Spleen (tissue), 11 donors: ENCODE results near the gene KRTAP6-1. TPM values are rescaled to one million over a fixed set of nuclear protein-coding genes. Genes with fewer than 3 reads are reported as not detected.

Source experiments
- DNase-seq: peaks from one replicate; pipeline ENCODE4 v3.0.0-alpha.2; 2020
- H3K27ac ChIP-seq, 8 donors: fragments of 200-600 bp; sonication (generic) in 7 of 8; 1 replicate in 4 of 8; 2 replicates in 4 of 8; pipeline versions ENCODE4 v1.5.0 to v1.8.0; 2016 to 2021; ENCODE audit warnings: inconsistent platforms in 4 of 8, mild to moderate bottlenecking in 4 of 8, moderate library complexity in 1 of 8
- H3K27me3 ChIP-seq, 7 donors: fragments of 200-600 bp; sonication (generic) in 6 of 7; replicated peaks in 1 of 7; 1 replicate in 4 of 7; 2 replicates in 3 of 7; pipeline versions ENCODE4 v1.5.0 to v1.8.0; 2016 to 2021; ENCODE audit warnings: inconsistent platforms in 3 of 7, mild to moderate bottlenecking in 1 of 7
- H3K36me3 ChIP-seq, 6 donors: fragments of 200-600 bp; sonication (generic) in 5 of 6; 1 replicate in 4 of 6; 2 replicates in 2 of 6; pipeline versions ENCODE4 v1.5.0 to v1.8.0; 2016 to 2021; ENCODE audit warnings: inconsistent platforms in 2 of 6
- H3K4me1 ChIP-seq, 6 donors: fragments of 200-600 bp; sonication (generic) in 5 of 6; 1 replicate in 3 of 6; 2 replicates in 3 of 6; pipeline versions ENCODE4 v1.5.0 to v1.8.0; 2016 to 2021; ENCODE audit warnings: inconsistent platforms in 3 of 6
- H3K4me3 ChIP-seq, 8 donors: fragments of 200-600 bp; sonication (generic) in 7 of 8; 1 replicate in 4 of 8; 2 replicates in 4 of 8; pipeline versions ENCODE4 v1.5.0 to v1.8.0; 2016 to 2021; ENCODE audit warnings: inconsistent platforms in 4 of 8, mild to moderate bottlenecking in 4 of 8, moderate library complexity in 2 of 8
- H3K9me3 ChIP-seq, 8 donors: fragments of 200-600 bp; sonication (generic) in 7 of 8; 1 replicate in 4 of 8; 2 replicates in 4 of 8; pipeline versions ENCODE4 v1.5.0 to v1.8.0; 2016 to 2021; ENCODE audit warnings: inconsistent platforms in 4 of 8
- POLR2A ChIP-seq, 3 donors: fragments of 450-650 bp; IDR thresholded peaks; one replicate each; pipeline ENCODE4 v1.5.1; 2017; ENCODE audit warnings: antibody characterized with exemption in 3 of 3, mild to moderate bottlenecking in 1 of 3
- POLR2AphosphoS5 ChIP-seq, 3 donors: sonication (generic); formaldehyde crosslinking; IDR thresholded peaks; one replicate each; pipeline ENCODE4 v1.5.1; 2017; ENCODE audit warnings: antibody characterized with exemption in 3 of 3
- WGBS, 5 donors: extraction: QIAGEN DNeasy Blood & Tissue Kit in 3 of 5; methylation state at CpG; one replicate each; pipeline versions ENCODE4 v1.1.5 to v1.1.7; 2013 to 2018; 5-methylcytosine and 5-hydroxymethylcytosine counted together
- intact Hi-C: fragments of 100-400 bp; cut with DNase I; formaldehyde crosslinking; loops from one replicate; pipeline ENCODE4 v1.15.0; 2023; ENCODE audit warnings: low total_unique reads
- polyA plus RNA-seq, 3 donors: library from polyadenylated mRNA; stranded (reverse); fragments of 200-250 nt; gene quantifications; one replicate each; pipeline ENCODE4 v1.2.1, GENCODE V29; 2013
- total RNA-seq, 7 donors: library from RNA; depleted of rRNA in 3 of 7; stranded (reverse); fragments of >200 nt in 3 of 7; fragmentation: NEBNext Ultra II Directional in 4 of 7; extraction: Animal tissue kit (Norgen Biotek cat#: 25700) in 4 of 7; gene quantifications; one replicate each; pipeline versions ENCODE4 v1.1.0 to v1.2.1, GENCODE V29; 2016 to 2021
- TF ChIP-seq, protein P1 (sequence below), 11 experiments: fragments of 200-600 bp in 7 of 11; fragments of 450-650 bp in 4 of 11; sonication (generic) in 4 of 11; IDR thresholded peaks in 8 of 11; conservative IDR thresholded peaks in 3 of 11; 1 replicate in 7 of 11; 2 replicates in 4 of 11; pipeline versions ENCODE4 v1.4.0 to v1.8.0; 2016 to 2021; ENCODE audit warnings: antibody characterized with exemption in 11 of 11, inconsistent platforms in 4 of 11, mild to moderate bottlenecking in 1 of 11
- donor health status: healthy with polysubstance abuse.
- donor health status: DM: no; HTN: no; CAD: no; lungs with moderate emphysema.
- donor health status: DM: no; HTN: no; CAD: no.
- donor health status: Bipolar disorder and iron deficiency.
- donor health status: healthy.
- donor health status: DM: no; HTN: no; CAD: no.
- donor health status: DM: yes; HTN: yes; CAD: no.

KRTAP6-1 gene
- total and polyA plus RNA-seq, 10 donors: not detected

DNA sequence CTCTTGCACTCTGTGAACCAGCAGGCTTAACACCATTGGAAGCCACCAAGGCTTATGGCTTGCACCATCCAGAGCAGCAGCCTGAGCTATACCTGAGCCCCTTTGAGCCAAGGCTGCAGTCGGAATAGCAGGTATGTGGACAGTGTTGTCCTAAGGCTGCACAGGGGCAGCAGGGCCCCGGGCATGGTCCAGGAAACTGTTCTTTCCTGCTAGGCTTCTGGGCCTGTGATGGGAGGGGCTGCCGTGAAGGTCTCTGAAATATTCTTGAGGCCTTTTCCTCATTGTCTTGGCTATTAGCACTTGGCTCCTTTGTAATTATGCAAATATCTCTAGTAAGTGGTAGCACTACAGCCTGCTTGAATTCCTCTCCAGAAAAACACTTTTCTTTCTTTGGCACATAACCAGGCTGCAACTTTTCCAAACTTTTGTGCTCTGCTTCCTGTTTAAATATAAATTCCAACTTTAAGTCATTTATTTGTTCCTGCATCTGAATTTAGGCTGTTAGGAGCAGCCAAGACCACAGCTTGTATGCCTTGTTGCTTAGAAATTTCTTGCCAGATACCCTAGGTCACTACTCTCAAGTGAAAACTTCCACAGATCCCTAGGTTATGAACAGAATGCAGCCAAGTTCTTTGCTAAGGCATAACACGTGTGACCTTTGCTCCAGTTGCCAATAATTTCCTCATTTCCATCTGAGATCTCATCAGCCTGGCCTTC, 11.9 kb upstream of the KRTAP6-1 start:
- no peak for DNase-seq
- H3K27ac ChIP-seq: no peak overlapping the region
- H3K4me3 ChIP-seq: no peak overlapping the region
- intact Hi-C loops: no loop called here
- H3K9me3 ChIP-seq: peaks cover 0 to 36% (median 10%) of the 10 kb centered on the region in 8 donors
- no peaks in the 10 kb centered on the region for H3K36me3 ChIP-seq
- TF ChIP-seq POLR2AphosphoS5 (IDR thresholded peaks at IDR 0.05): no peak
- TF ChIP-seq, protein P1, sequence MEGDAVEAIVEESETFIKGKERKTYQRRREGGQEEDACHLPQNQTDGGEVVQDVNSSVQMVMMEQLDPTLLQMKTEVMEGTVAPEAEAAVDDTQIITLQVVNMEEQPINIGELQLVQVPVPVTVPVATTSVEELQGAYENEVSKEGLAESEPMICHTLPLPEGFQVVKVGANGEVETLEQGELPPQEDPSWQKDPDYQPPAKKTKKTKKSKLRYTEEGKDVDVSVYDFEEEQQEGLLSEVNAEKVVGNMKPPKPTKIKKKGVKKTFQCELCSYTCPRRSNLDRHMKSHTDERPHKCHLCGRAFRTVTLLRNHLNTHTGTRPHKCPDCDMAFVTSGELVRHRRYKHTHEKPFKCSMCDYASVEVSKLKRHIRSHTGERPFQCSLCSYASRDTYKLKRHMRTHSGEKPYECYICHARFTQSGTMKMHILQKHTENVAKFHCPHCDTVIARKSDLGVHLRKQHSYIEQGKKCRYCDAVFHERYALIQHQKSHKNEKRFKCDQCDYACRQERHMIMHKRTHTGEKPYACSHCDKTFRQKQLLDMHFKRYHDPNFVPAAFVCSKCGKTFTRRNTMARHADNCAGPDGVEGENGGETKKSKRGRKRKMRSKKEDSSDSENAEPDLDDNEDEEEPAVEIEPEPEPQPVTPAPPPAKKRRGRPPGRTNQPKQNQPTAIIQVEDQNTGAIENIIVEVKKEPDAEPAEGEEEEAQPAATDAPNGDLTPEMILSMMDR (IDR thresholded peaks at IDR 0.05 in 8 of 11, conservative IDR thresholded peaks at IDR 0.05 in 3 of 11): no peak
- no peak for TF ChIP-seq POLR2A (IDR thresholded peaks at IDR 0.05)
- H3K27me3 ChIP-seq: no peaks in the 10 kb centered on the region
- no peaks in the 10 kb centered on the region for H3K4me1 ChIP-seq
- WGBS, 5 donors: 42 to 77% (median 62%) methylated on average over 3 to 4 of the region's 4 CpGs

DNA sequence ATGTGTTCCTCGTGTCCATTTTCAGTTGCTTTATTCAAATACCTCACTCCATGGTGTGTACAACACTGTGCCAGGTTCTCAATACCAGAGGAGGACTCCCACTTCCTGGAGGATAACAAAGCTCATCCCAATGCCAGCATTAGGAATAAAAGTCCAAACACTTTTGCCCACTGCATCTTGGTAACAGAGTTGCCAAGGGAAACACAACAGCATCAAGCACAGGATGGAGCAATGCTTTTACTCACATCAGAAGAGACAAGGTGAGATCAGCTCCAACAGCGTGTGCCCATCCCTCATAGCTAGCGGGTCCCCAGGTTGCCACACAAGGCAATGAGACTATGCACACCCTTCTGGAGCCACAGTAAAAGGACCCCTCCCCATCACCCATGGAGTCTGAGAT, 9.6 kb upstream of the KRTAP6-1 start:
- H3K27me3 ChIP-seq: no peaks in the 10 kb centered on the region
- 73 to 93% (median 87%) methylated on average over 3 of the region's 3 CpGs for WGBS, 5 donors

DNA sequence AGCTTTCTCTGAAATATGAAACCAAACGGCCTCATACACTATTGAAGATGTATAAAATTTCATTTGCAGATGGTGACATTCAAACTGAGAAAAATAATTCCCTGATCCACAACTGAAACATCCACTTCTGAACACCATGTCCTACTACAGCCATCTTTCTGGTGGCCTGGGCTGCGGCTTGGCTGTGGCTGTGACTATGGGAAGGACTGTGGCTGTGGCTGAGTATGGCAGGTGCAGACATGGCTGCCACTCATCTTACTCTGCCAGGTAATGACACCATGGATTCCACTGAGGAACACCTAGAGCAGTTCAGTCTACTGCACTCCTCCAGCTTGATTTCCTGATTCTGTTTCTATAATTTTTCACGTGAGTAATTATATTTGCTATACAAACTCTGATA, 6.8 kb upstream of the KRTAP6-1 start, which contains the start of gene KRTAP20-4:
TSS of gene KRTAP20-4 (plus strand) at position 106 of the 400 bp plus-strand sequence.
- no peak within 1 kb of the TSS for H3K4me3 ChIP-seq
- no peak within 1 kb of the TSS for H3K27ac ChIP-seq
- H3K27me3 ChIP-seq: no peaks in the 10 kb centered on the region
- no peak for TF ChIP-seq POLR2A (IDR thresholded peaks at IDR 0.05)
- no peak for TF ChIP-seq POLR2AphosphoS5 (IDR thresholded peaks at IDR 0.05)
- intact Hi-C loops: no loop called here
- WGBS, 5 donors: 69 to 91% (median 87%) methylated on average over 3 of the region's 3 CpGs
- H3K36me3 ChIP-seq: no peaks in the 10 kb centered on the region
- H3K9me3 ChIP-seq: peaks cover 0 to 24% (median 7%) of the 10 kb centered on the region in 8 donors
- DNase-seq: no peak
- no peaks in the 10 kb centered on the region for H3K4me1 ChIP-seq

More for the DNA sequence above, 9.6 kb upstream of the KRTAP6-1 start:
- Histone ChIP-seq H3K9me3 (peaks cover 0 to 32% (median 10%) of the 10 kb centered on the region in 8 donors), H3K4me3 (no peak overlapping the region), H3K27ac (no peak overlapping the region), H3K4me1 (no peaks in the 10 kb centered on the region), H3K36me3 (no peaks in the 10 kb centered on the region)
- DNase-seq: no peak
- intact Hi-C loops: no loop called here
- TF ChIP-seq, protein P1 (IDR thresholded peaks at IDR 0.05 in 8 of 11, conservative IDR thresholded peaks at IDR 0.05 in 3 of 11): no peak
- no peak for TF ChIP-seq POLR2AphosphoS5 (IDR thresholded peaks at IDR 0.05)
- TF ChIP-seq POLR2A (IDR thresholded peaks at IDR 0.05): no peak

DNA sequence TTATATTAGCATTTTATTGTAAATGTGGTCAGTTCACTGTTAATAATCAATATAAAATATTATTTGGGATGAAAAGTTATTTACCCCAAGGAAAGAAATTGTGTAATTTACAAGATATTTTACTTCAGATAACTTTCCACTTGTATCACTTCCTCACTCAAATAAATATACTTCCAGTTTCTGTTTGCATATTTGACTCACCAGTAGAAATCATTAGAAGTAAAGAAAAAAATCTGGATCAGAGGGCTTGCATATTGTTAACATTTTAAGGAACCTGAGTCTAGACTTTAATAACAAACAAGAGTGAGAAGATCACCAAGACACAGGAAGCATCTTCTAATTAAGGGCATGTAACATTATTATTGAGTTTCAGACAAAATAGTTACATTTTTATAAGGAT, 6.3 kb upstream of the KRTAP6-1 start:
- intact Hi-C loops: no loop called here
- Histone ChIP-seq H3K36me3 (no peaks in the 10 kb centered on the region), H3K27me3 (no peaks in the 10 kb centered on the region), H3K9me3 (peaks cover 0 to 19% (median 3%) of the 10 kb centered on the region in 8 donors), H3K4me1 (no peaks in the 10 kb centered on the region), H3K27ac (no peak overlapping the region), H3K4me3 (no peak overlapping the region)
- TF ChIP-seq POLR2A (IDR thresholded peaks at IDR 0.05) (no peak), POLR2AphosphoS5 (IDR thresholded peaks at IDR 0.05) (no peak)
- TF ChIP-seq, protein P1 (IDR thresholded peaks at IDR 0.05 in 8 of 11, conservative IDR thresholded peaks at IDR 0.05 in 3 of 11): no peak
- no peak for DNase-seq
